ENCODE measurements around the gene PIK3R3. TPM values are rescaled to one million over a fixed set of nuclear protein-coding genes. Genes with fewer than 3 reads are reported as not detected.

PIK3R3 gene
- total and polyA plus RNA-seq, 9 of the 15 experiments (the other 6 are each of a cell fraction or from before 2014, with no cell fraction given), result 1.4 to 7.7 (median 4.6) TPM

- TF ChIP-seq KAT7 (CRISPR knock-in tag; IDR thresholded peaks at IDR 0.05; ENCODE audit: borderline replicate concordance) (peak; percentile 86; the same call in 1 of the 2 replicates), NR2C2 (CRISPR knock-in tag; IDR thresholded peaks at IDR 0.05) (peak; percentile 76), NR2C2 (tag; IDR thresholded peaks at IDR 0.05) (no peak; the same call in 1 of the 2 replicates), RB1 (IDR thresholded peaks at IDR 0.05; ENCODE audit: low read depth) (peak; percentile 95), BRD9 (IDR thresholded peaks at IDR 0.05; ENCODE audit: low read depth, partially characterized antibody) (peak; percentile 57), ZNF511 (CRISPR knock-in tag; IDR thresholded peaks at IDR 0.05) (peak; percentile 99), SMAD4 (CRISPR knock-in tag; conservative IDR thresholded peaks at IDR 0.05) (peak; percentile 83), ELF4 (CRISPR knock-in tag; IDR thresholded peaks at IDR 0.05) (peak; percentile 69), TCF7L2 (IDR thresholded peaks at IDR 0.05; ENCODE audit: low read depth, low read length) (peak; percentile 97), TAF1 (IDR thresholded peaks at IDR 0.05; ENCODE audit: control insufficient read depth, extremely low read depth, insufficient read depth, low read length, severe bottlenecking) (peak; percentile 90), GTF2A2 (tag; IDR thresholded peaks at IDR 0.05) (peak; percentile 80), ZNF778 (CRISPR knock-in tag; IDR thresholded peaks at IDR 0.05) (no peak), RAD51 (IDR thresholded peaks at IDR 0.05; ENCODE audit: borderline replicate concordance, low read depth) (peak; percentile 23; the same call in 1 of the 2 replicates), KDM2B (CRISPR knock-in tag; IDR thresholded peaks at IDR 0.05) (peak; percentile 89; the same call in 1 of the 2 replicates), HMGXB4 (CRISPR knock-in tag; IDR thresholded peaks at IDR 0.05) (peak; percentile 97), HDAC8 (tag; IDR thresholded peaks at IDR 0.05) (peak; percentile 74; the same call in 1 of the 2 replicates), ZNF449 (CRISPR knock-in tag; IDR thresholded peaks at IDR 0.05) (no peak), ZNF143 (CRISPR knock-in tag; IDR thresholded peaks at IDR 0.05) (peak; percentile 61; the same call in 1 of the 2 replicates), DMBX1 (CRISPR knock-in tag; IDR thresholded peaks at IDR 0.05; ENCODE audit: borderline replicate concordance) (0 out of 2 replicates have a peak, but pooled peaks have one; percentile 61), ZNF77 (CRISPR knock-in tag; IDR thresholded peaks at IDR 0.05) (no peak), LCOR (CRISPR knock-in tag; IDR thresholded peaks at IDR 0.05) (peak; percentile 100), E2F3 (CRISPR knock-in tag; IDR thresholded peaks at IDR 0.05) (0 out of 2 replicates have a peak, but pooled peaks have one; percentile 9), ETV5 (CRISPR knock-in tag; IDR thresholded peaks at IDR 0.05; ENCODE audit: low read depth) (peak; percentile 91), ZBTB5 (IDR thresholded peaks at IDR 0.05) (peak; percentile 76; the same call in 1 of the 2 replicates)
Measured at GRCh38 chr1:46132529-46133180, at the start of gene PIK3R3 (continued).

Measured in K562 (cell line).